Left lung (tissue), 10 donors: Measurements from ENCODE around the gene R3HCC1L. TPM values are rescaled to one million over a fixed set of nuclear protein-coding genes. Genes with fewer than 3 reads are reported as not detected.

Experiments used
- ATAC-seq: fragments of 200-7000 bp; cut with Tn5 transposase; one replicate; pipeline ENCODE4 v1.9.1; 2020; ENCODE audit warnings: moderate library complexity
- DNase-seq, 4 donors: peaks; one replicate each; pipeline ENCODE4 v3.0.0-alpha.2; 2013 to 2020
- H3K27ac ChIP-seq, 2 donors: fragments of 200-600 bp; sonication (generic) in 1 of 2; one replicate each; pipeline versions ENCODE4 v1.5.0 to v1.8.0; 2020 to 2021
- H3K27me3 ChIP-seq, 2 donors: fragments of 200-600 bp; sonication (generic) in 1 of 2; one replicate each; pipeline versions ENCODE4 v1.5.0 to v1.8.0; 2020 to 2021
- H3K36me3 ChIP-seq, 2 donors: fragments of 200-600 bp; sonication (generic) in 1 of 2; one replicate each; pipeline versions ENCODE4 v1.5.0 to v1.8.0; 2020 to 2021
- H3K4me1 ChIP-seq, 2 donors: fragments of 200-600 bp; one replicate each; pipeline ENCODE4 v1.8.0; 2021
- H3K4me3 ChIP-seq, 2 donors: fragments of 200-600 bp; sonication (generic) in 1 of 2; one replicate each; pipeline versions ENCODE4 v1.5.0 to v1.8.0; 2020 to 2021; ENCODE audit warnings: mild to moderate bottlenecking in 1 of 2
- H3K9me3 ChIP-seq, 2 donors: fragments of 200-600 bp; sonication (generic) in 1 of 2; one replicate each; pipeline versions ENCODE4 v1.5.0 to v1.8.0; 2020 to 2021
- intact Hi-C, 2 donors: fragments of 100-400 bp; cut with DNase I; formaldehyde crosslinking; loops; one replicate each; pipeline versions ENCODE4 v1.11.2 to v1.14.2; 2022
- polyA plus RNA-seq, 6 donors: library from polyadenylated mRNA; unstranded; fragments of 120-200 nt; gene quantifications; one replicate each; pipeline ENCODE4 v1.2.1, GENCODE V29; 2013; ENCODE audit not compliant: insufficient read length in 6 of 6
- total RNA-seq, 2 donors: library from RNA; stranded (reverse); fragmentation: NEBNext Ultra II Directional; extraction: Animal tissue kit (Norgen Biotek cat#: 25700); gene quantifications; one replicate each; pipeline ENCODE4 v1.2.1, GENCODE V29; 2021
- TF ChIP-seq, protein P1 (sequence below), 2 donors: fragments of 200-600 bp; sonication (generic) in 1 of 2; IDR thresholded peaks; one replicate each; pipeline versions ENCODE4 v1.5.0 to v1.8.0; 2021; ENCODE audit warnings: antibody characterized with exemption in 2 of 2
- donor health status: DM: no; HTN: yes; CAD: no.
- donor health status: DM: no; HTN: no; CAD: no.

The R3HCC1L gene
- total and polyA plus RNA-seq, 8 donors: 10.3 to 24.1 (median 18.5) TPM

DNA sequence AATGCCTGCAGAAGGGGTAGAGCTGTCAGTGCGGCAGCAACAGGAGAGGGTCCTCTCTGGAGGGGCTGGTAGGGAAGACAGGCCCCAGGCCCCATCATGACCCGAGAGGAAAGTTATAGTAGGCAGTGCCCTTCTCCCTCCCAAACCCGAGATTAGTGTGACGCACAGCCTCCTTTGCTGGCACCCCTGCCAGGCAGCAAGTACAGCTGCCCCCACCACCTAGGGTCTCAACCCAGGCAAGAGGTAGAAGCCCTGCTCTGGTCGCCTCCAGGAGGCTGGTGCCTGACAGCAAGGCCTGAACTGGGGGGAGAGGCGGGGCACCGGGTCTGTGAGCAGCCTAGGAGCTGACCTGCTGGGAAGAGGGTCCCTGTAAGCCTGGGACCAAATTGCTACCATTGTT, 118.0 kb downstream of the R3HCC1L start:
- ATAC-seq (no peak), DNase-seq (no peak)
- Histone ChIP-seq H3K9me3 (no peaks in the 10 kb centered on the region), H3K27ac (no peak overlapping the region), H3K36me3 (peaks cover 0 to 61% of the 10 kb centered on the region in 2 donors), H3K4me3 (no peak overlapping the region), H3K4me1 (no peaks in the 10 kb centered on the region), H3K27me3 (no peaks in the 10 kb centered on the region)
- intact Hi-C loops: no loop called here
- TF ChIP-seq, protein P1, sequence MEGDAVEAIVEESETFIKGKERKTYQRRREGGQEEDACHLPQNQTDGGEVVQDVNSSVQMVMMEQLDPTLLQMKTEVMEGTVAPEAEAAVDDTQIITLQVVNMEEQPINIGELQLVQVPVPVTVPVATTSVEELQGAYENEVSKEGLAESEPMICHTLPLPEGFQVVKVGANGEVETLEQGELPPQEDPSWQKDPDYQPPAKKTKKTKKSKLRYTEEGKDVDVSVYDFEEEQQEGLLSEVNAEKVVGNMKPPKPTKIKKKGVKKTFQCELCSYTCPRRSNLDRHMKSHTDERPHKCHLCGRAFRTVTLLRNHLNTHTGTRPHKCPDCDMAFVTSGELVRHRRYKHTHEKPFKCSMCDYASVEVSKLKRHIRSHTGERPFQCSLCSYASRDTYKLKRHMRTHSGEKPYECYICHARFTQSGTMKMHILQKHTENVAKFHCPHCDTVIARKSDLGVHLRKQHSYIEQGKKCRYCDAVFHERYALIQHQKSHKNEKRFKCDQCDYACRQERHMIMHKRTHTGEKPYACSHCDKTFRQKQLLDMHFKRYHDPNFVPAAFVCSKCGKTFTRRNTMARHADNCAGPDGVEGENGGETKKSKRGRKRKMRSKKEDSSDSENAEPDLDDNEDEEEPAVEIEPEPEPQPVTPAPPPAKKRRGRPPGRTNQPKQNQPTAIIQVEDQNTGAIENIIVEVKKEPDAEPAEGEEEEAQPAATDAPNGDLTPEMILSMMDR (IDR thresholded peaks at IDR 0.05): no peak

- TF ChIP-seq, protein P1 (IDR thresholded peaks at IDR 0.05): no peak
- Histone ChIP-seq H3K4me3 (no peak overlapping the region), H3K9me3 (no peaks in the 10 kb centered on the region), H3K27ac (no peak overlapping the region), H3K36me3 (peaks cover 0 to 51% of the 10 kb centered on the region in 2 donors), H3K4me1 (no peaks in the 10 kb centered on the region), H3K27me3 (no peaks in the 10 kb centered on the region)
- ATAC-seq (no peak), DNase-seq (no peak)
- intact Hi-C loops: no loop called here
Observed at GRCh38 chr10:98253499-98253898, 119.0 kb downstream of the R3HCC1L start.

GRCh38 chr10:98254234-98254974, 119.9 kb downstream of the R3HCC1L start:
- Histone ChIP-seq H3K36me3 (peaks cover 0 to 41% of the 10 kb centered on the region in 2 donors), H3K27ac (no peak overlapping the region), H3K4me3 (no peak overlapping the region), H3K4me1 (peaks cover 0 to 3% of the 10 kb centered on the region in 2 donors), H3K9me3 (no peaks in the 10 kb centered on the region), H3K27me3 (no peaks in the 10 kb centered on the region)
- intact Hi-C loops: no loop called here
- DNase-seq (no peak), ATAC-seq (no peak)
- TF ChIP-seq, protein P1 (IDR thresholded peaks at IDR 0.05): no peak

DNA sequence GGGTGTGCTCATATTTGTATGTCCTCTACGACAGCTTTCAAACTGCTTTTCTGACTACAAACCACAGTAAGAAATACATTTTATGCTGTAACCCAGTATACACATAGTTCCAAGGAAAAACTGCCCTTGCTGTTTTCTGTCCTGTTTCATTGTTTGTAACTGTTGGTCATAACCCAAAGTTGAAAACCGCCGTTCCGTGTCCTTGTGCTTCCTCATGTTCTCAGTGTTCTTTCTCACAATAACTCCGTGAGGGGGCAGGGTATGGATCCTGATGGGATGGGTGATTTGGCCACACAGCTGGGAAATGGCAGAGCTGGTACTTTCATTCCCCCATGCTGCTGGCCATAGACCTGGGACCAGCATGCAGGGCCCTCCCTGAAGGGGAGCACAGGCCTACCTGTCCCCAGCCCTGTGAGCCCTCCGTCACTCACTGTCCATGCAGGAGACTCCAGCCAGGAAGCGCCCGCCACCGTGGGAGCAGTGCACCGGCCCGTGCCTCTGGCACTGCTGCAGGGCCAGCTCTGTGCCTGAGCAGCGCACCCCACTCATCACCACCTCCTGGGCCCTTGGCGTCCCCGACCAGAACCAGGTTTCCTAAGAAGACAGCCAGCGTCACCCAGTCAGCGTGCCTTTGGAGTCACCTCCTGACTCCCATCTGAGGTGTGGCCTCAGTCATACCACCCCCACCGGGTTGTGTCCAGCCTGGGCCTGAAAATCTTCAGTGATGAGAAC, 120.9 kb downstream of the R3HCC1L start:
- Histone ChIP-seq H3K4me1 (peaks cover 0 to 12% of the 10 kb centered on the region in 2 donors), H3K27ac (no peak overlapping the region), H3K27me3 (no peaks in the 10 kb centered on the region), H3K4me3 (no peak overlapping the region), H3K36me3 (peaks cover 0 to 33% of the 10 kb centered on the region in 2 donors), H3K9me3 (no peaks in the 10 kb centered on the region)
- TF ChIP-seq, protein P1 (IDR thresholded peaks at IDR 0.05): no peak
- intact Hi-C loops: no loop called here
- DNase-seq (no peak), ATAC-seq (no peak)

DNA sequence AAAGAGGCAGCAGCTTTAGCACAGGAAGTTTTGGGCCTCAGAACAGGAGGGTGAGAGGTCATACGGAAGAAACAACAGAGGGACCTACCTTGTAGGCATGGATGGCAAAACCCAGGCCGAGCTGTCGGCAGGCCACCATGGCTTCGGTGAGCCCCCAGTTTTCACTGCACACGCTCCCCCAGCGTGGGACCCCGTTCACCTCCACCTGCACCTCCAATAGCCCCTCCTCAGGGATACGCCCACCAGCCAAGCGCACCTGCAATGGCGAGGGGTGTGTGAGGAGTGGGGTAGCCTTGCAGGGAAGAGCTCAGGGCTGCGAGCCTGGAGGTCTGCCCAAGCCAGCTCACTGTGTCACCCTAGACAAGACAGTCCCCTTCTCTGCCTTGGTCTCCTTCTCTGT, 122.2 kb downstream of the R3HCC1L start:
- no peak overlapping the region for H3K27ac ChIP-seq
- DNase-seq: no peak
- H3K9me3 ChIP-seq: no peaks in the 10 kb centered on the region
- H3K4me3 ChIP-seq: no peak overlapping the region
- peaks cover 0 to 20% of the 10 kb centered on the region in 2 donors for H3K4me1 ChIP-seq
- peaks cover 0 to 21% of the 10 kb centered on the region in 2 donors for H3K36me3 ChIP-seq
- intact Hi-C loops: no loop called here
- no peak for ATAC-seq
- no peaks in the 10 kb centered on the region for H3K27me3 ChIP-seq
- TF ChIP-seq, protein P1 (IDR thresholded peaks at IDR 0.05): no peak
